Caco-2 (cell line): ENCODE data around the gene CFAP161. TPM values are rescaled to one million over a fixed set of nuclear protein-coding genes. Genes with fewer than 3 reads are reported as not detected.

Experiments
- BruUV-seq: library from RNA; stranded (reverse); fragments of 400-500 nt; replicated peaks from 2 replicates; lab custom pipeline; 2021; lab: Mats Ljungman, UMichigan
- CTCF ChIA-PET: fragments of 300-600 bp; sonication (Branson Sonifier 250); formaldehyde crosslinking; loops from one replicate; lab custom pipeline; 2022; ENCODE audit warnings: antibody characterized with exemption; lab: Charles Lee
- POLR2A ChIA-PET: fragments of 300-600 bp; sonication (Branson Sonifier 250); formaldehyde crosslinking; loops from one replicate; lab custom pipeline; 2022; ENCODE audit warnings: antibody characterized with exemption; lab: Charles Lee
- DNase-seq, 2 experiments: peaks; one replicate each; pipeline versions ENCODE4 v3.0.0 to v3.0.0-alpha.2; 2020 to 2022
- H3K27me3 ChIP-seq: replicated peaks from 2 replicates; pipeline ENCODE4 v1.6.0; 2011; ENCODE audit warnings: low read length; ENCODE audit not compliant: control insufficient read depth, insufficient read depth
- H3K36me3 ChIP-seq: 2 replicates; pipeline ENCODE4 v1.5.1; 2011; ENCODE audit warnings: low read length; ENCODE audit not compliant: control insufficient read depth, insufficient read depth
- H3K4me1 ChIP-seq: fragments of 250-450 bp; sonication (Bioruptor Pico); 2 replicates; pipeline ENCODE4 v1.5.1; 2020; ENCODE audit warnings: mild to moderate bottlenecking
- H3K4me3 ChIP-seq: 2 replicates; pipeline ENCODE4 v1.5.1; 2011; ENCODE audit warnings: low read depth, mild to moderate bottlenecking, control low read depth, low read length
- H3K9me3 ChIP-seq: fragments of 250-450 bp; sonication (Bioruptor Pico); 2 replicates; pipeline ENCODE4 v1.5.1; 2020; ENCODE audit warnings: mild to moderate bottlenecking, moderate library complexity
- H3K27ac Mint-ChIP-seq: one replicate; pipeline ENCODE4 v1.8.0; 2022; ENCODE audit warnings: mixed read lengths; ENCODE audit not compliant: unreplicated experiment
- H3K27me3 Mint-ChIP-seq: one replicate; pipeline ENCODE4 v1.8.0; 2022; ENCODE audit warnings: mixed read lengths; ENCODE audit not compliant: insufficient read depth, unreplicated experiment
- H3K36me3 Mint-ChIP-seq: one replicate; pipeline ENCODE4 v1.8.0; 2022; ENCODE audit warnings: mild to moderate bottlenecking, mixed read lengths; ENCODE audit not compliant: insufficient read depth, unreplicated experiment
- H3K4me1 Mint-ChIP-seq: one replicate; pipeline ENCODE4 v1.8.0; 2022; ENCODE audit warnings: low read depth, mixed read lengths; ENCODE audit not compliant: unreplicated experiment
- H3K4me3 Mint-ChIP-seq: one replicate; pipeline ENCODE4 v1.8.0; 2022; ENCODE audit warnings: mild to moderate bottlenecking, moderate library complexity, mixed read lengths; ENCODE audit not compliant: unreplicated experiment
- H3K9me3 Mint-ChIP-seq: one replicate; pipeline ENCODE4 v1.8.0; 2022; ENCODE audit warnings: mixed read lengths; ENCODE audit not compliant: unreplicated experiment
- CTCF ChIP-seq, 2 experiments: fragments of 200-600 bp in 1 of 2; IDR thresholded peaks; 1 replicate in 1 of 2; 2 replicates in 1 of 2; pipeline versions ENCODE4 v1.5.1 to v1.8.0; 2011 to 2022; ENCODE audit warnings: antibody characterized with exemption in 1 of 2, control low read depth in 1 of 2, inconsistent platforms in 1 of 2, low read depth in 1 of 2, low read length in 1 of 2, mild to moderate bottlenecking in 1 of 2, moderate library complexity in 1 of 2; ENCODE audit not compliant: insufficient read depth in 1 of 2, severe bottlenecking in 1 of 2, unreplicated experiment in 1 of 2
- intact Hi-C: fragments of 100-400 bp; cut with micrococcal nuclease; formaldehyde crosslinking; loops from one replicate; pipeline ENCODE4 v1.10.0; 2022; ENCODE audit not compliant: unreplicated experiment
- total RNA-seq: library from RNA; stranded (reverse); gene quantifications from 2 replicates; pipeline ENCODE4 v1.2.3, GENCODE V29; 2022

Gene CFAP161
- total RNA-seq, 1 experiment from 2014 or later, result not detected

- DNase-seq, result no peak
- no TSS peak for BruUV-seq
- intact Hi-C loops, result no loop called here
- Mint-ChIP-seq H3K36me3 (no peaks in the 10 kb centered on the region), H3K27me3 (peaks cover 11% of the 10 kb centered on the region), H3K9me3 (no peaks in the 10 kb centered on the region), H3K4me1 (no peaks in the 10 kb centered on the region), H3K4me3 (no peak overlapping the region), H3K27ac (no peak overlapping the region)
- TF ChIP-seq CTCF (IDR thresholded peaks at IDR 0.05; ENCODE audit: insufficient read depth in 1 of 2, low read depth in 1 of 2, low read length in 1 of 2, severe bottlenecking in 1 of 2, unreplicated experiment in 1 of 2), result no peak
- Histone ChIP-seq H3K9me3 (no peaks in the 10 kb centered on the region), H3K27me3 (no peaks in the 10 kb centered on the region), H3K4me3 (no peak overlapping the region), H3K4me1 (no peaks in the 10 kb centered on the region), H3K36me3 (no peaks in the 10 kb centered on the region)
- ChIA-PET POLR2A (no interaction called here), CTCF (no interaction called here)
These were observed 40.1 kb upstream of the CFAP161 start for GRCh38 chr15:81093961-81094360.

- Mint-ChIP-seq H3K27me3 (peaks cover 9% of the 10 kb centered on the region), H3K9me3 (no peaks in the 10 kb centered on the region), H3K27ac (no peak overlapping the region), H3K4me1 (no peaks in the 10 kb centered on the region), H3K4me3 (no peak overlapping the region), H3K36me3 (no peaks in the 10 kb centered on the region)
- H3K4me1 ChIP-seq, result no peaks in the 10 kb centered on the region
- H3K36me3 ChIP-seq, result no peaks in the 10 kb centered on the region
- no peak for TF ChIP-seq CTCF (IDR thresholded peaks at IDR 0.05; ENCODE audit: insufficient read depth in 1 of 2, low read depth in 1 of 2, low read length in 1 of 2, severe bottlenecking in 1 of 2, unreplicated experiment in 1 of 2)
- H3K27me3 ChIP-seq, result no peaks in the 10 kb centered on the region; the same call in 1 of the 2 replicates
- H3K4me3 ChIP-seq, result no peak overlapping the region
- no peak for DNase-seq
- ChIA-PET POLR2A (no interaction called here), CTCF (interaction anchor here (0.6 kb wide), 1 partner anchor 685 kb away, joined by 3 read pairs; no protein-coding TSS in a partner anchor)
- H3K9me3 ChIP-seq, result no peaks in the 10 kb centered on the region
- no TSS peak for BruUV-seq
- intact Hi-C loops, result no loop called here
These were observed 38.2 kb upstream of the CFAP161 start for GRCh38 chr15:81095690-81096365.

- H3K36me3 Mint-ChIP-seq, result no peaks in the 10 kb centered on the region
- peaks cover 9% of the 10 kb centered on the region for H3K27me3 Mint-ChIP-seq
- BruUV-seq, result no TSS peak
- H3K9me3 Mint-ChIP-seq, result no peaks in the 10 kb centered on the region
- Histone ChIP-seq H3K27me3 (no peaks in the 10 kb centered on the region; the same call in 1 of the 2 replicates), H3K36me3 (no peaks in the 10 kb centered on the region), H3K9me3 (no peaks in the 10 kb centered on the region), H3K4me1 (no peaks in the 10 kb centered on the region), H3K4me3 (no peak overlapping the region)
- intact Hi-C loops, result no loop called here
- CTCF ChIA-PET, result interaction anchor here (0.6 kb wide), 1 partner anchor 684 kb away, joined by 3 read pairs; no protein-coding TSS in a partner anchor
- DNase-seq, result no peak
- TF ChIP-seq CTCF (IDR thresholded peaks at IDR 0.05; ENCODE audit: insufficient read depth in 1 of 2, low read depth in 1 of 2, low read length in 1 of 2, severe bottlenecking in 1 of 2, unreplicated experiment in 1 of 2), result no peak
- POLR2A ChIA-PET, result no interaction called here
- no peaks in the 10 kb centered on the region for H3K4me1 Mint-ChIP-seq
- no peak overlapping the region for H3K27ac Mint-ChIP-seq
- H3K4me3 Mint-ChIP-seq, result no peak overlapping the region
These were observed 37.7 kb upstream of the CFAP161 start for GRCh38 chr15:81096398-81096797.
